ENCODE measurements around the gene MYBBP1A. TPM values are rescaled to one million over a fixed set of nuclear protein-coding genes. Genes with fewer than 3 reads are reported as not detected.
A peak's percentile ranks its signal among the peaks of the same experiment; 100 is the strongest.

Gene MYBBP1A
- polyA plus RNA-seq, 3 donors = 4.2 to 22.3 (median 5.3) TPM

GRCh38 chr17:4519361-4519788, 35.8 kb downstream of the MYBBP1A start:
- no peak for TF ChIP-seq CTCF (IDR thresholded peaks at IDR 0.05)
- Histone ChIP-seq H2AFZ (ENCODE audit: insufficient read depth, low read depth, low read length, poor library complexity, severe bottlenecking) (no peak overlapping the region), H3K4me3 (replicated peaks in 1 of 3; ENCODE audit: low read depth in 2 of 3, low read length in 3 of 3) (no peak overlapping the region), H3K79me2 (ENCODE audit: insufficient read depth, low read length) (no peaks in the 10 kb centered on the region), H3K9me3 (replicated peaks in 1 of 2; ENCODE audit: control insufficient read depth in 1 of 2, insufficient read depth in 1 of 2, low read length in 2 of 2) (no peaks in the 10 kb centered on the region), H3K4me1 (ENCODE audit: control insufficient read depth in 1 of 2, insufficient read depth in 2 of 2, low read length in 2 of 2) (peaks cover 7% of the 10 kb centered on the region in 2 donors), H4K20me1 (ENCODE audit: insufficient read depth, low read length) (no peaks in the 10 kb centered on the region), H3K27me3 (ENCODE audit: control insufficient read depth in 2 of 2, insufficient read depth in 2 of 2, low read length in 2 of 2) (no peaks in the 10 kb centered on the region), H3K27ac (ENCODE audit: low read depth in 1 of 2, low read length in 2 of 2) (no peak overlapping the region), H3K4me2 (replicated peaks; ENCODE audit: extremely low read depth, low read length, poor library complexity, severe bottlenecking) (no peak overlapping the region), H3K36me3 (replicated peaks in 1 of 2; ENCODE audit: control insufficient read depth in 1 of 2, insufficient read depth in 2 of 2, low read length in 2 of 2) (no peaks in the 10 kb centered on the region), H3K9ac (ENCODE audit: insufficient read depth, low read length, poor library complexity, severe bottlenecking) (peak overlapping the region; percentile 5)
- H3K27me3 Mint-ChIP-seq (ENCODE audit: low read depth in 3 of 3) = peaks cover 1 to 4% (median 2%) of the 10 kb centered on the region in 3 donors
- 98% methylated on average over 11 of the region's 14 CpGs for WGBS (ENCODE audit: insufficient coverage)
- H3K9me3 Mint-ChIP-seq = peaks cover 0 to 3% (median 0%) of the 10 kb centered on the region in 7 donors
- no peaks in the 10 kb centered on the region for H3K36me3 Mint-ChIP-seq
- DNase-seq = no peak
- peaks cover 12% of the 10 kb centered on the region for H3K4me1 Mint-ChIP-seq
- intact Hi-C loops (cut with micrococcal nuclease) = no loop called here
- H3K27ac Mint-ChIP-seq = no peak overlapping the region
- H3K4me3 Mint-ChIP-seq = no peak overlapping the region

- Histone ChIP-seq H3K27ac (ENCODE audit: low read depth in 1 of 2, low read length in 2 of 2) (no peak overlapping the region), H3K4me1 (ENCODE audit: control insufficient read depth in 1 of 2, insufficient read depth in 2 of 2, low read length in 2 of 2) (peaks cover 7% of the 10 kb centered on the region in 2 donors), H3K4me2 (replicated peaks; ENCODE audit: extremely low read depth, low read length, poor library complexity, severe bottlenecking) (no peak overlapping the region), H3K36me3 (replicated peaks in 1 of 2; ENCODE audit: control insufficient read depth in 1 of 2, insufficient read depth in 2 of 2, low read length in 2 of 2) (no peaks in the 10 kb centered on the region), H3K79me2 (ENCODE audit: insufficient read depth, low read length) (no peaks in the 10 kb centered on the region), H4K20me1 (ENCODE audit: insufficient read depth, low read length) (no peaks in the 10 kb centered on the region), H3K9ac (ENCODE audit: insufficient read depth, low read length, poor library complexity, severe bottlenecking) (peak overlapping the region; percentile 5), H3K4me3 (replicated peaks in 1 of 3; ENCODE audit: low read depth in 2 of 3, low read length in 3 of 3) (no peak overlapping the region), H3K27me3 (ENCODE audit: control insufficient read depth in 2 of 2, insufficient read depth in 2 of 2, low read length in 2 of 2) (no peaks in the 10 kb centered on the region), H3K9me3 (replicated peaks in 1 of 2; ENCODE audit: control insufficient read depth in 1 of 2, insufficient read depth in 1 of 2, low read length in 2 of 2) (no peaks in the 10 kb centered on the region), H2AFZ (ENCODE audit: insufficient read depth, low read depth, low read length, poor library complexity, severe bottlenecking) (peak overlapping the region; percentile 57)
- Mint-ChIP-seq H3K27ac (no peak overlapping the region), H3K9me3 (peaks cover 0 to 3% (median 0%) of the 10 kb centered on the region in 7 donors), H3K4me3 (peak overlapping the region in 1 of 2 donors; percentile 67), H3K27me3 (ENCODE audit: low read depth in 3 of 3) (peaks cover 1 to 4% (median 2%) of the 10 kb centered on the region in 3 donors), H3K36me3 (no peaks in the 10 kb centered on the region), H3K4me1 (peaks cover 12% of the 10 kb centered on the region)
- WGBS (ENCODE audit: insufficient coverage) = 78% methylated on average over 7 of the region's 10 CpGs
- intact Hi-C loops (cut with micrococcal nuclease) = no loop called here
- no peak for DNase-seq
- TF ChIP-seq CTCF (IDR thresholded peaks at IDR 0.05) = no peak
Observed at GRCh38 chr17:4518901-4519300, 36.3 kb downstream of the MYBBP1A start.
